Measurements from ENCODE around the gene MASP2. TPM values are rescaled to one million over a fixed set of nuclear protein-coding genes. Genes with fewer than 3 reads are reported as not detected.

The MASP2 gene
- total and polyA plus RNA-seq, 2 of the 8 experiments (the other 6 are each of a cell fraction or from before 2014, with no cell fraction given), result 0.54 to 1.2 TPM

DNA sequence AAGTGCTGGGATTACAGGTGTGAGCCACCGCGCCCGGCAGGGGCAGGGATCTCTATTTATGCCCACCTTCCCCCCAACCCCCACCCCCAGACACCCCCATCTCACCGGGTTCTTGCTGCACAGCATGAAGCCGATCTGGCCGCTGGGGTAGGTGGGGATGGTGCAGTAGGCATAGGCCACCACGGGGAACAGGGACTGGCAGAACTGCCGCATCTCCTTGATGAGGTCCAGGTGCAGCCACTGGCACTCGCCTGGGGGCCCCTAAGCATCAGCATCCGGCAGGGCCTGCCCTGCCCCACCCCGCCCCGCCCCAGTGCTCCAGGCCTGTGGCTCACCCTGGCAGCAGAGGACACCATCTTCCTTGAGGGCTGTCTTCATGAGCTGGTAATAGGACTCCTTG, 8.6 kb upstream of the MASP2 start (continued):
- no peak for TF ChIP-seq TAF1 (IDR thresholded peaks at IDR 0.05; ENCODE audit: low read depth, low read length)
